Measurements from ENCODE around the gene ZAP70. TPM values are rescaled to one million over a fixed set of nuclear protein-coding genes. Genes with fewer than 3 reads are reported as not detected.

The ZAP70 gene
- total RNA-seq, 4 donors from 2014 or later = 1.1 to 1.6 (median 1.4) TPM

DNA sequence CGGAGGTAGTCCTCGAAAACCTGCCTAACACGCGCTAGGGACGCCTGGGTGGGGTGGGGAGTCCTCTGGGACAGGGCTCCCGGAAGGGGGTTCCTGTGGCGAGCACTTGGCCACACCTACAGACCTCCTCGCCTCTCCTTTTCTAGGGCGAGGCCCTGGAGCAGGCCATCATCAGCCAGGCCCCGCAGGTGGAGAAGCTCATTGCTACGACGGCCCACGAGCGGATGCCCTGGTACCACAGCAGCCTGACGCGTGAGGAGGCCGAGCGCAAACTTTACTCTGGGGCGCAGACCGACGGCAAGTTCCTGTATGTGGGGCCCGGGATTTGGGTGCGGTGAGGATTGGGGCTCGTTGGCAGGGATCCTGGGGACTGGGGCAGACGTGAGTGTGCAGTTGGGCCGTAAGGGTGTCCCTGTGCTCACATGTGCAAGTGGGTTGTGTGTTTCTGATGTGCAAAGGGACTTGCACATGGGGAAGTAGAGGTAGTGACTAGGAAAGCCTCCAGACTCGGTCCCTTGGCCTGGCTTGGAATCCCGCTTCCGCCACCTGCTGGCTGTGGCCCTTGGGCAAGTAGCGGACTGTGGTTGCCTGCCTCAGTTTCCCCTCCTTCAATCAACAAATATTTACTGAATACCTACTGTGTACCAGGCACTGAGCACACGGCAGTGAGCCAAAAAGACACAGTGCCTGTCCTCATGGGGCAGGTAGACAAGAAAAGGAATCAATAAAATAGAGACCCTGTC lies 11.7 kb downstream of the ZAP70 start:
- no peak for TF ChIP-seq POLR2A (IDR thresholded peaks at IDR 0.05)
- TF ChIP-seq, protein P1, sequence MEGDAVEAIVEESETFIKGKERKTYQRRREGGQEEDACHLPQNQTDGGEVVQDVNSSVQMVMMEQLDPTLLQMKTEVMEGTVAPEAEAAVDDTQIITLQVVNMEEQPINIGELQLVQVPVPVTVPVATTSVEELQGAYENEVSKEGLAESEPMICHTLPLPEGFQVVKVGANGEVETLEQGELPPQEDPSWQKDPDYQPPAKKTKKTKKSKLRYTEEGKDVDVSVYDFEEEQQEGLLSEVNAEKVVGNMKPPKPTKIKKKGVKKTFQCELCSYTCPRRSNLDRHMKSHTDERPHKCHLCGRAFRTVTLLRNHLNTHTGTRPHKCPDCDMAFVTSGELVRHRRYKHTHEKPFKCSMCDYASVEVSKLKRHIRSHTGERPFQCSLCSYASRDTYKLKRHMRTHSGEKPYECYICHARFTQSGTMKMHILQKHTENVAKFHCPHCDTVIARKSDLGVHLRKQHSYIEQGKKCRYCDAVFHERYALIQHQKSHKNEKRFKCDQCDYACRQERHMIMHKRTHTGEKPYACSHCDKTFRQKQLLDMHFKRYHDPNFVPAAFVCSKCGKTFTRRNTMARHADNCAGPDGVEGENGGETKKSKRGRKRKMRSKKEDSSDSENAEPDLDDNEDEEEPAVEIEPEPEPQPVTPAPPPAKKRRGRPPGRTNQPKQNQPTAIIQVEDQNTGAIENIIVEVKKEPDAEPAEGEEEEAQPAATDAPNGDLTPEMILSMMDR (IDR thresholded peaks at IDR 0.05) = no peak
- 93 to 94% methylated on average over 31 of the region's 31 CpGs for WGBS, 2 donors
- no peak for DNase-seq (ENCODE audit: low spot score in 2 of 2)
- intact Hi-C loops (cut with DNase I; ENCODE audit: low total_unique reads) = no loop called here
- no peak overlapping the region for H3K4me3 ChIP-seq (ENCODE audit: low read depth, poor library complexity, severe bottlenecking)

DNA sequence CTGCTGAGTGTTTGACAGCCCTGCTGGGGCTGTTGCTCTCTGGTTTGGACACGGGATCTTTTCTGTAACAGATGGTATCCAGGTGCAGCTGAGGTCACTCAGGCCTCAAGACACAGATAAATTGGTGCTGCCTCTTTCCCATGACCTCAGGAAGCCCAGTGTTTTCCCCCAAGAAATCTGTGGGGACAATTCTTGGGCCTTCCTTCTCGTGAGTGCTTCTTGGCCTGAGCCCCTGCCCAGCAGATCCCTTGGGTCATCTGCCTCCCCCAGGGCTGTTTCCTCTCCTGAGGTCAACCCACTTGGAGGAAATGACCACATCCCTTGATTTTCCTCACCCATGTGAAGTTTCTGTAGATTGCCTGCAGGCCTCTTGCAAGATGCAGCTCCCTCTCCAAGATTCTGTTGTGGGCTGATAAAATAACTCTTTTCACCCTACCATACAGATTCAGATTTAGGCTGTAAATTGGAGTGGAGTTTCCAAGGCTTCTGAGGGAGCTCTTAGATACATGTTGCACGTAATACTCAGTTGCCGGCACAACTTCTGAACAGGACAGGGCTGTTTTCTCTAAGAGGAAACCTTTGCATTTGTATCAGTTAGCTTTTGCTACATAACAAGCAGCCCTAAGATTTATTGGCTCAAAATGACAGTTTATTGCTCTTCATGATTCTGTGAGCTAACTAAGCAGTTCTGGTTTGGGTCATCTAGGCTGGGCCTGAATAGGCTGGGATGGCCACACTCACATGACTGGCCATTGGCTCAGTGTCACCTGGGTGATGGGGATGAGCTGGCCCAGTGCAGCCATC lies 13.1 kb downstream of the ZAP70 start:
- no peak for DNase-seq (ENCODE audit: low spot score in 2 of 2)
- TF ChIP-seq, protein P1 (IDR thresholded peaks at IDR 0.05) = no peak
- no peak for TF ChIP-seq POLR2A (IDR thresholded peaks at IDR 0.05)
- intact Hi-C loops (cut with DNase I; ENCODE audit: low total_unique reads) = no loop called here
- H3K4me3 ChIP-seq (ENCODE audit: low read depth, poor library complexity, severe bottlenecking) = no peak overlapping the region
- 52 to 77% methylated on average over 4 of the region's 4 CpGs for WGBS, 2 donors

DNA sequence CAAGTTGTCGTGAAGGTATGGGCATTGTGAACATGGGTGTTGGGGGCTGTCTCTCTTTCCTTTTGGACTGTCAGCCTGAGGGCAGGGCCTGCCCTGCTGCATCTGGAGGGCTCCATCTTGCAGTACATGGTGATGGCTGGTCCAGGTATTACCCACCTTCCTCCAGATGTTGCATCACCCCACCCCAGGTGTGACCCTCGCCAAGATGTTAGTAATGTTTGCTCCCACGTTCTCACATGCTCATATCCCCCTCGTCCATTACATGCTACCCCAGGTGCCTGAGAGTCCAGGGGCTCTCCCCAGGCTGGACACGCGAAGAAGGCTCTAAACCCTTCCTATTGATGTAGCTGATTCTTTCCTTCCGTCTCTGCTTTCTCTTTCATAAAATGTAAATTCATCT lies 13.9 kb downstream of the ZAP70 start:
- no peak overlapping the region for H3K4me3 ChIP-seq (ENCODE audit: low read depth, poor library complexity, severe bottlenecking)
- TF ChIP-seq POLR2A (IDR thresholded peaks at IDR 0.05) = no peak
- TF ChIP-seq, protein P1 (IDR thresholded peaks at IDR 0.05) = no peak
- DNase-seq (ENCODE audit: low spot score in 2 of 2) = no peak
- WGBS, 2 donors = 90 to 92% methylated on average over 7 of the region's 7 CpGs
- intact Hi-C loops (cut with DNase I; ENCODE audit: low total_unique reads) = no loop called here

DNA sequence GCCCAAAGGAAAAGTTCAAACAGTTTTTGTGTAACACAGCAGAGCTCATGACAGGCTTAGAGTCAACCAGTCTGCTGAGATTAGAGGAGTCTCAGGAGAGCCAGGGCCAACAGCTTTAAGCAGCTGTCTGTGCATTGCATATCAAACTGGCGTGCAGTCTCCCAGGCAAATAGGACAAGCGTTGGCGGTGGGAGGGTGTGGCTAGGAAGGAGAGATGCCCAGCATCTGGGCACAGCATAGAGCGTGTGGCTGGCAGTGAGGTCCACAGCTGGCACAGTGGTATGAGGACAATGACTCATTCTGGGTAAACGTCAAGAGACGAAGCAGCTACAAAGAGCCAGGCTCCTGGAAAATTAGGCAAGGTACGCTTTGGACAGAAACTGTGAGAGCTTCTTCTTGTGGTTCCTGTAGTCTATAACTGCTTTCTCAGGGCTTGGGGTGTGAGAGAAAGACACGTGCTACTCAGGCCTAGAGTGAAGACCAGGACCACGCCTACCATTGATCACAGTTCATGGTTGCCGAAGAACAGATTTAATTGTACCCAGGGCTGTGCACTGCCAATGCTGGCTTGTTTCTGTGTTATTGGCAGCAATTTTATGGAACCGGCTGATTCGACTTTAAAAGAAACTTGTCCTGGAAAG lies 14.8 kb downstream of the ZAP70 start:
- DNase-seq (ENCODE audit: low spot score in 2 of 2) = peak in 1 of 2 donors; percentile 41
- intact Hi-C loops (cut with DNase I; ENCODE audit: low total_unique reads) = no loop called here
- WGBS, 2 donors = 20 to 23% methylated on average over 12 of the region's 12 CpGs
- H3K4me3 ChIP-seq (ENCODE audit: low read depth, poor library complexity, severe bottlenecking) = no peak overlapping the region
- TF ChIP-seq, protein P1 (IDR thresholded peaks at IDR 0.05) = no peak
- no peak for TF ChIP-seq POLR2A (IDR thresholded peaks at IDR 0.05)

DNA sequence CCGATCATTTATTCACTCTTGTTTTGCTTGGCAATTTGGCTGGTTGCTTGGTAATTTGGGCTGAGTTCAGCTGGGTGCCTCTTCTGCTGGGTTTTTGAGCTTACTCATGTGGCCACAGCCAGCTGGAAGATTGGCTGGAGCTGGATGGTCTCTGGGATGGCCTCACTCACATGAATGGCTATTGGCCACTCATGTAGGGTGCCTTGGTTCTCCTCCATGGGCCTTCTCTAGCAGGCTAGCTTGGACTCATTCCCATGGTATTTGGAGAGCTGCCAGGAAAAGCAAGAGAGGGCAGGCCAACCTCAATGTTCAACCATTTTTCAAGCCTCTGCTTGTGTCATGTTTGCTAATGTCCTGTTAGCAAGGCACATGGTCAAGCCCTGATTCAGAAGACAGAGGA lies 16.9 kb downstream of the ZAP70 start:
- TF ChIP-seq POLR2A (IDR thresholded peaks at IDR 0.05) = no peak
- TF ChIP-seq, protein P1 (IDR thresholded peaks at IDR 0.05) = no peak
- intact Hi-C loops (cut with DNase I; ENCODE audit: low total_unique reads) = no loop called here
- DNase-seq (ENCODE audit: low spot score in 2 of 2) = no peak
- no peak overlapping the region for H3K4me3 ChIP-seq (ENCODE audit: low read depth, poor library complexity, severe bottlenecking)
- 79 to 86% methylated on average over 1 of the region's 1 CpG for WGBS, 2 donors
